PC-9 (cell line): ENCODE results near the gene C10orf95. TPM values are rescaled to one million over a fixed set of nuclear protein-coding genes. Genes with fewer than 3 reads are reported as not detected.

Experiments
- BruUV-seq: library from RNA; stranded (reverse); fragments of 400-500 nt; replicated peaks from 2 replicates; lab custom pipeline; 2021; lab: Mats Ljungman, UMichigan
- CTCF ChIA-PET: fragments of 300-600 bp; sonication (Branson Sonifier 250); formaldehyde crosslinking; loops from one replicate; lab custom pipeline; 2022; ENCODE audit warnings: antibody characterized with exemption; lab: Charles Lee
- POLR2A ChIA-PET: fragments of 300-600 bp; sonication (Branson Sonifier 250); formaldehyde crosslinking; loops from one replicate; lab custom pipeline; 2022; ENCODE audit warnings: antibody characterized with exemption; ENCODE audit not compliant: unreplicated experiment; lab: Charles Lee
- DNase-seq, 2 experiments: peaks; one replicate each; pipeline versions ENCODE4 v3.0.0 to v3.0.0-alpha.2; 2015 to 2022; ENCODE audit warnings: mixed read lengths in 1 of 2
- H2AFZ ChIP-seq: fragments of 200-600 bp; sonication (generic); 2 replicates; pipeline ENCODE4 v1.8.1; 2017; ENCODE audit warnings: antibody characterized with exemption
- H3F3A ChIP-seq: fragments of 200-600 bp; sonication (generic); 2 replicates; pipeline ENCODE4 v1.8.1; 2017; ENCODE audit warnings: antibody characterized with exemption, mild to moderate bottlenecking, low read depth; ENCODE audit not compliant: insufficient read depth
- H3K27ac ChIP-seq: fragments of 200-600 bp; sonication (generic); 2 replicates; pipeline ENCODE4 v1.6.1; 2016; ENCODE audit warnings: mixed run types
- H3K27me3 ChIP-seq: fragments of 200-600 bp; sonication (generic); 2 replicates; pipeline ENCODE4 v1.6.1; 2016; ENCODE audit warnings: low read depth, mixed run types; ENCODE audit not compliant: insufficient read depth
- H3K36me3 ChIP-seq: fragments of 200-600 bp; sonication (generic); 2 replicates; pipeline ENCODE4 v1.6.1; 2016; ENCODE audit warnings: low read depth, mixed run types
- H3K4me1 ChIP-seq: fragments of 200-600 bp; sonication (generic); replicated peaks from 2 replicates; pipeline ENCODE4 v1.6.1; 2016; ENCODE audit warnings: mixed run types; ENCODE audit not compliant: insufficient read depth
- H3K4me2 ChIP-seq: fragments of 200-600 bp; sonication (generic); 2 replicates; pipeline ENCODE4 v1.6.1; 2017; ENCODE audit warnings: mixed run types
- H3K4me3 ChIP-seq: fragments of 200-600 bp; sonication (generic); 2 replicates; pipeline ENCODE4 v1.6.1; 2016; ENCODE audit warnings: mixed run types
- H3K79me2 ChIP-seq: fragments of 200-600 bp; sonication (generic); 2 replicates; pipeline ENCODE4 v1.6.1; 2017; ENCODE audit warnings: low read depth, mixed run types
- H3K9me2 ChIP-seq: fragments of 200-600 bp; sonication (generic); 2 replicates; pipeline ENCODE4 v1.8.1; 2017; ENCODE audit warnings: mild to moderate bottlenecking; ENCODE audit not compliant: insufficient read depth
- H3K9me3 ChIP-seq: fragments of 200-600 bp; sonication (generic); 2 replicates; pipeline ENCODE4 v1.8.1; 2016; ENCODE audit warnings: low read depth; ENCODE audit not compliant: insufficient read depth
- H4K20me1 ChIP-seq: fragments of 200-600 bp; sonication (generic); 2 replicates; pipeline ENCODE4 v1.8.1; 2017; ENCODE audit not compliant: insufficient read depth
- CTCF ChIP-seq: fragments of 200-600 bp; sonication (generic); conservative IDR thresholded peaks from 2 replicates; pipeline ENCODE4 v1.6.1; 2017; ENCODE audit warnings: mixed run types, antibody characterized with exemption, mild to moderate bottlenecking, moderate library complexity
- EZH2 ChIP-seq: fragments of 200-600 bp; sonication (generic); IDR thresholded peaks from 2 replicates; pipeline ENCODE4 v1.8.0; 2017; ENCODE audit warnings: antibody characterized with exemption, low read depth
- intact Hi-C: fragments of 100-400 bp; cut with micrococcal nuclease; formaldehyde crosslinking; loops from one replicate; pipeline ENCODE4 v1.10.0; 2022; ENCODE audit not compliant: unreplicated experiment
- total RNA-seq: library from RNA; stranded (reverse); gene quantifications from 2 replicates; pipeline ENCODE4 v1.2.3, GENCODE V29; 2021

Gene C10orf95
- total RNA-seq, 1 experiment from 2014 or later = 1.0 TPM

- H3K9me3 ChIP-seq = no peaks in the 10 kb centered on the region
- no peak overlapping the region for H2AFZ ChIP-seq
- no peaks in the 10 kb centered on the region for H3K27me3 ChIP-seq
- H3K4me3 ChIP-seq = no peak overlapping the region
- BruUV-seq = no TSS peak
- H3K79me2 ChIP-seq = no peaks in the 10 kb centered on the region
- TF ChIP-seq CTCF (no peak), EZH2 (no peak)
- ChIA-PET POLR2A (no interaction called here), CTCF (no interaction called here)
- no peaks in the 10 kb centered on the region for H3K36me3 ChIP-seq
- no peaks in the 10 kb centered on the region for H3K4me1 ChIP-seq
- H3K27ac ChIP-seq = no peak overlapping the region
- H4K20me1 ChIP-seq = no peaks in the 10 kb centered on the region
- DNase-seq = no peak
- no peak overlapping the region for H3K4me2 ChIP-seq
- intact Hi-C loops = no loop called here
- H3F3A ChIP-seq = no peaks in the 10 kb centered on the region
- H3K9me2 ChIP-seq = no peaks in the 10 kb centered on the region
Observed at GRCh38 chr10:102470579-102471546, 19.5 kb upstream of the C10orf95 start.

GRCh38 chr10:102468683-102469082 lies 17.3 kb upstream of the C10orf95 start:
- no peaks in the 10 kb centered on the region for H3K4me1 ChIP-seq
- POLR2A ChIA-PET = no interaction called here
- no peaks in the 10 kb centered on the region for H3F3A ChIP-seq
- H3K36me3 ChIP-seq = no peaks in the 10 kb centered on the region
- TF ChIP-seq EZH2 (no peak), CTCF (no peak)
- intact Hi-C loops = no loop called here
- CTCF ChIA-PET = no interaction called here
- no peak overlapping the region for H3K4me3 ChIP-seq
- H2AFZ ChIP-seq = no peak overlapping the region
- H3K27me3 ChIP-seq = no peaks in the 10 kb centered on the region
- H3K27ac ChIP-seq = no peak overlapping the region
- H4K20me1 ChIP-seq = no peaks in the 10 kb centered on the region
- H3K4me2 ChIP-seq = no peak overlapping the region
- H3K79me2 ChIP-seq = no peaks in the 10 kb centered on the region
- BruUV-seq = no TSS peak
- H3K9me3 ChIP-seq = no peaks in the 10 kb centered on the region
- DNase-seq = no peak
- no peaks in the 10 kb centered on the region for H3K9me2 ChIP-seq

- H3K27me3 ChIP-seq = no peaks in the 10 kb centered on the region
- no peak overlapping the region for H2AFZ ChIP-seq
- H3F3A ChIP-seq = no peaks in the 10 kb centered on the region
- H3K4me1 ChIP-seq = no peaks in the 10 kb centered on the region
- no peak overlapping the region for H3K4me2 ChIP-seq
- CTCF ChIA-PET = no interaction called here
- BruUV-seq = no TSS peak
- H3K36me3 ChIP-seq = no peaks in the 10 kb centered on the region
- intact Hi-C loops = no loop called here
- no peaks in the 10 kb centered on the region for H3K9me2 ChIP-seq
- H3K27ac ChIP-seq = no peak overlapping the region
- no peak for DNase-seq
- H4K20me1 ChIP-seq = no peaks in the 10 kb centered on the region
- TF ChIP-seq CTCF (no peak), EZH2 (no peak)
- no peaks in the 10 kb centered on the region for H3K9me3 ChIP-seq
- H3K4me3 ChIP-seq = no peak overlapping the region
- H3K79me2 ChIP-seq = no peaks in the 10 kb centered on the region
- POLR2A ChIA-PET = no interaction called here
Observed at GRCh38 chr10:102467971-102468438, 16.7 kb upstream of the C10orf95 start.
